K562 (cell line): Measurements from ENCODE around the gene EIF5. TPM values are rescaled to one million over a fixed set of nuclear protein-coding genes. Genes with fewer than 3 reads are reported as not detected.

Experiments
- CHD1 ChIP-seq: fragments of 200-600 bp; sonication (generic); IDR thresholded peaks from one replicate; pipeline ENCODE4 v1.6.1; 2012; ENCODE audit warnings: mild to moderate bottlenecking, moderate library complexity, low read length, inconsistent platforms
- FOS ChIP-seq: IDR thresholded peaks from 3 replicates; pipeline ENCODE4 v1.6.1; 2011; ENCODE audit not compliant: insufficient read length; ENCODE audit errors: extremely low read depth
- GMEB1 ChIP-seq: fragments of 250-450 bp; sonication (Bioruptor Pico); IDR thresholded peaks from 2 replicates; pipeline ENCODE4 v1.4.0; 2020; ENCODE audit warnings: mild to moderate bottlenecking
- GTF2E2 ChIP-seq: fragments of 200-800 bp; sonication (Bioruptor generic); IDR thresholded peaks from 2 replicates; pipeline ENCODE4 v1.6.1; 2016; ENCODE audit warnings: missing genetic modification characterization, missing compliant biosample characterization
- HLTF ChIP-seq: fragments of 450-650 bp; IDR thresholded peaks from 2 replicates; pipeline ENCODE4 v1.6.1; 2016
- MAFF ChIP-seq: IDR thresholded peaks from 2 replicates; pipeline ENCODE4 v1.6.1; 2012; ENCODE audit warnings: low read length, improper control_type of control experiment
- POLR2H ChIP-seq: IDR thresholded peaks from 2 replicates; pipeline ENCODE4 v1.6.1; 2016; ENCODE audit warnings: missing genetic modification characterization, low read depth, mild to moderate bottlenecking, control low read depth, missing compliant biosample characterization, moderate library complexity
- SIRT6 ChIP-seq: IDR thresholded peaks from one replicate; pipeline ENCODE4 v1.6.1; 2012; ENCODE audit warnings: low read depth, mild to moderate bottlenecking, control low read depth, inconsistent platforms, low read length, moderate library complexity
- SREBF1 ChIP-seq: fragments of 150-350 bp; IDR thresholded peaks from 2 replicates; pipeline ENCODE4 v1.6.1; 2014; ENCODE audit warnings: antibody characterized with exemption, low read depth, low read length, borderline replicate concordance
- TAF1 ChIP-seq: IDR thresholded peaks from 2 replicates; pipeline ENCODE4 v1.6.1; 2011; ENCODE audit warnings: mild to moderate bottlenecking, low read length, moderate library complexity; ENCODE audit not compliant: insufficient read depth, control insufficient read depth, severe bottlenecking; ENCODE audit errors: extremely low read depth
- TEAD1 ChIP-seq, 2 experiments: fragments of 450-650 bp in 1 of 2; sonication (generic) in 1 of 2; formaldehyde crosslinking; IDR thresholded peaks; 2 replicates each; pipeline versions ENCODE4 v1.4.0 to v1.8.0; 2020 to 2022; ENCODE audit warnings: mild to moderate bottlenecking in 2 of 2, missing genetic modification reagents in 1 of 2
- TFE3 ChIP-seq: fragments of 450-650 bp; formaldehyde crosslinking; IDR thresholded peaks from 2 replicates; pipeline ENCODE4 v1.4.0; 2020; ENCODE audit warnings: mild to moderate bottlenecking, mixed read lengths
- ZKSCAN8 ChIP-seq: fragments of 200-800 bp; sonication (Bioruptor generic); IDR thresholded peaks from 2 replicates; pipeline ENCODE4 v1.6.1; 2016; ENCODE audit warnings: missing genetic modification characterization, missing compliant biosample characterization
- ZNF224 ChIP-seq: sonication (generic); formaldehyde crosslinking; IDR thresholded peaks from 2 replicates; pipeline ENCODE4 v1.8.0; 2022; ENCODE audit warnings: mild to moderate bottlenecking, missing genetic modification reagents
- ZNF398 ChIP-seq: fragments of 250-450 bp; sonication (Bioruptor Pico); IDR thresholded peaks from 2 replicates; pipeline ENCODE4 v1.8.0; 2021; ENCODE audit warnings: moderate library complexity, mild to moderate bottlenecking, inconsistent platforms
- ZNF449 ChIP-seq: fragments of 250-450 bp; sonication (Bioruptor Pico); IDR thresholded peaks from 2 replicates; pipeline ENCODE4 v1.8.0; 2022; ENCODE audit warnings: moderate library complexity, mild to moderate bottlenecking, inconsistent platforms
- ZSCAN32 ChIP-seq: fragments of 450-650 bp; formaldehyde crosslinking; IDR thresholded peaks from 2 replicates; pipeline ENCODE4 v1.4.0; 2020; ENCODE audit warnings: mild to moderate bottlenecking, moderate library complexity
- polyA plus RNA-seq, 8 experiments: library from polyadenylated mRNA; depleted of rRNA in 4 of 8; stranded (reverse) in 5 of 8; unstranded in 3 of 8; fragments of >200 nt; fragmentation: Nextera tagmentation in 2 of 8; fragmentation: Illumina TruSeq in 1 of 8; extraction: Ambion mirVana in 2 of 8; extraction: Trizol in 1 of 8; gene quantifications; 2 replicates each; pipeline versions ENCODE4 v1.2.1 to v1.2.3, GENCODE V29; 2011 to 2014; ENCODE audit warnings: inconsistent platforms in 1 of 8, missing spikeins in 1 of 8
- total RNA-seq, 7 experiments: library from RNA; depleted of rRNA in 6 of 7; stranded (reverse); fragments of >200 nt in 6 of 7; fragmentation: Illumina TruSeq in 2 of 7; extraction: Trizol in 2 of 7; gene quantifications; 2 replicates each; pipeline versions ENCODE4 v1.2.1 to v1.2.3, GENCODE V29; 2011 to 2021; ENCODE audit warnings: low replicate concordance in 1 of 7

The EIF5 gene
- total and polyA plus RNA-seq, 9 of the 15 experiments (the other 6 are each of a cell fraction or from before 2014, with no cell fraction given), result 92.7 to 442 (median 190) TPM

GRCh38 chr14:103378038-103378854, 44.2 kb downstream of the EIF5 start (continued):
- TF ChIP-seq MAFF (peak; percentile 45; the same call in 1 of the 2 replicates), TEAD1 (CRISPR knock-in tag; IDR thresholded peaks at IDR 0.05) (no peak), SREBF1 (no peak), FOS (no peak), SIRT6 (no peak), ZNF398 (CRISPR knock-in tag) (no peak), TAF1 (peak; percentile 25), ZSCAN32 (CRISPR knock-in tag) (no peak), POLR2H (tag) (no peak), GTF2E2 (tag) (no peak), HLTF (no peak), ZKSCAN8 (CRISPR knock-in tag) (no peak; the same call in none of the 2 replicates), CHD1 (no peak), ZNF224 (CRISPR knock-in tag) (no peak), ZNF449 (CRISPR knock-in tag) (no peak), TFE3 (CRISPR knock-in tag) (no peak), GMEB1 (CRISPR knock-in tag) (no peak)
